ENCODE measurements around the gene TAP2. TPM values are rescaled to one million over a fixed set of nuclear protein-coding genes. Genes with fewer than 3 reads are reported as not detected.

Gene TAP2
- total and polyA plus RNA-seq, 10 of the 15 experiments (the other 5 are each of a cell fraction or from before 2014, with no cell fraction given) = 5.3 to 77.2 (median 35.3) TPM

- FAIRE-seq (no peak), ATAC-seq (no peak), DNase-seq (ENCODE audit: low read depth, low spot score) (no peak)
- Histone ChIP-seq H3K4me1 (ENCODE audit: control insufficient read depth, insufficient read depth, low read length) (peaks cover 32% of the 10 kb centered on the region), H3K4me2 (ENCODE audit: control insufficient read depth, insufficient read depth) (no peak overlapping the region), H3K36me3 (ENCODE audit: control insufficient read depth in 2 of 2, insufficient read depth in 2 of 2, low read length in 1 of 2) (peaks cover 1 to 6% of the 10 kb centered on the region in 2 experiments; a peak in 3 of 4 replicates), H3K4me3 (no peak overlapping the region), H3K9me3 (replicated peaks; ENCODE audit: control insufficient read depth, insufficient read depth, low read length) (no peaks in the 10 kb centered on the region), H3K27ac (ENCODE audit: control insufficient read depth, insufficient read depth) (no peak overlapping the region), H2AFZ (ENCODE audit: control insufficient read depth, low read depth, low read length) (no peak overlapping the region), H3K27me3 (replicated peaks in 1 of 2; ENCODE audit: control insufficient read depth in 2 of 2, insufficient read depth in 2 of 2, low read length in 1 of 2) (no peaks in the 10 kb centered on the region), H4K20me1 (ENCODE audit: control insufficient read depth, insufficient read depth) (no peaks in the 10 kb centered on the region), H3K79me2 (ENCODE audit: control insufficient read depth, insufficient read depth, low read length) (peaks cover under 1% of the 10 kb centered on the region), H3K9ac (ENCODE audit: control insufficient read depth, insufficient read depth, low read length) (no peak overlapping the region)
- WGBS (ENCODE audit: insufficient coverage, insufficient replicate concordance, low lambda C conversion rate, missing lambda C conversion rate) = 97% methylated on average over 3 of the region's 3 CpGs
- ChIA-PET RAD21 (ENCODE audit: unreplicated experiment) (interaction anchor here (2.3 kb wide), 1 partner anchor 24 kb away, joined by 11 read pairs; the partner anchor contains the start of gene TAP2), POLR2A (interaction anchor here (1.0 to 2.0 kb wide), 3 partner anchors 9 to 24 kb away, joined by 4 to 7 read pairs (median 6); partner anchors contain the start of genes PSMB9, TAP1 and TAP2), SMC1A (ENCODE audit: uncharacterized antibody, unreplicated experiment) (interaction anchor here (1.0 to 2.6 kb wide), 4 partner anchors 20 to 430 kb away, joined by 3 to 20 read pairs (median 6); partner anchors contain the start of gene TAP2), CTCF (interaction anchor here (0.7 to 3.4 kb wide), 5 partner anchors 8 to 77 kb away, joined by 3 to 23 read pairs (median 7); partner anchors contain the start of genes PSMB9, TAP1 and TAP2)
- in situ Hi-C loops (cut with MboI) = no loop called here
- intact Hi-C loops (cut with micrococcal nuclease; ENCODE audit: unreplicated experiment) = no loop called here
- BruUV-seq (replicated peaks) = no TSS peak
- TF ChIP-seq IRF3 (IDR thresholded peaks at IDR 0.05) (no peak), WRNIP1 (IDR thresholded peaks at IDR 0.05; ENCODE audit: borderline replicate concordance, low read depth, low read length) (no peak), SMARCA5 (IDR thresholded peaks at IDR 0.05) (no peak), USF2 (IDR thresholded peaks at IDR 0.05; ENCODE audit: borderline replicate concordance, low read depth, low read length) (no peak), GABPA (IDR thresholded peaks at IDR 0.05; ENCODE audit: low read depth) (no peak), ZBTB40 (IDR thresholded peaks at IDR 0.05; ENCODE audit: borderline replicate concordance) (no peak), TCF3 (IDR thresholded peaks at IDR 0.05; ENCODE audit: borderline replicate concordance, insufficient read depth, low read depth, low read length) (no peak), ZNF274 (IDR thresholded peaks at IDR 0.05; ENCODE audit: insufficient read depth, insufficient read length) (no peak), ZBTB33 (IDR thresholded peaks at IDR 0.05) (no peak), NR2C1 (IDR thresholded peaks at IDR 0.05) (no peak), MYB (IDR thresholded peaks at IDR 0.05; ENCODE audit: borderline replicate concordance, low read depth, low read length) (no peak)
Measured at GRCh38 chr6:32862725-32863124, 24.2 kb upstream of the TAP2 start.

Data from GM12878 (cell line).